GM12878 (cell line): ENCODE measurements around the gene CTPS1.

Experiments
- EGR1 ChIP-seq, 2 experiments: IDR thresholded peaks; 1 replicate in 1 of 2; 2 replicates in 1 of 2; pipeline ENCODE4 v1.6.1; 2011 to 2012; ENCODE audit warnings: low read depth in 2 of 2, low read length in 2 of 2, borderline replicate concordance in 1 of 2, mild to moderate bottlenecking in 1 of 2, moderate library complexity in 1 of 2
- EP300 ChIP-seq, 2 experiments: fragments of 150-350 bp in 1 of 2; IDR thresholded peaks; 2 replicates each; pipeline ENCODE4 v1.6.1; 2011 to 2012; ENCODE audit warnings: low read depth in 2 of 2, low read length in 2 of 2, borderline replicate concordance in 1 of 2, improper control_type of control experiment in 1 of 2, inconsistent platforms in 1 of 2; ENCODE audit not compliant: control insufficient read depth in 1 of 2
- NFYA ChIP-seq: IDR thresholded peaks from 2 replicates; pipeline ENCODE4 v1.6.1; 2011; ENCODE audit warnings: low read depth, mild to moderate bottlenecking, low read length, improper control_type of control experiment, borderline replicate concordance
- POLR2AphosphoS5 ChIP-seq: IDR thresholded peaks from 2 replicates; pipeline ENCODE4 v1.6.1; 2011; ENCODE audit warnings: mild to moderate bottlenecking, low read length, inconsistent platforms
- RBBP5 ChIP-seq: fragments of 200-600 bp; sonication (generic); conservative IDR thresholded peaks from 2 replicates; pipeline ENCODE4 v1.6.1; 2016
- STAT3 ChIP-seq: IDR thresholded peaks from 2 replicates; pipeline ENCODE4 v1.6.1; 2011; ENCODE audit warnings: low read depth, low read length, improper control_type of control experiment
- TBL1XR1 ChIP-seq: IDR thresholded peaks from 2 replicates; pipeline ENCODE4 v1.6.1; 2012; ENCODE audit warnings: low read depth, low read length, improper control_type of control experiment
- TF ChIP-seq, protein P1 (sequence below), 3 experiments: IDR thresholded peaks in 2 of 3; conservative IDR thresholded peaks in 1 of 3; 2 replicates each; pipeline ENCODE4 v1.5.1; 2011; ENCODE audit warnings: low read depth in 3 of 3, low read length in 3 of 3, mild to moderate bottlenecking in 3 of 3, control low read depth in 2 of 3, moderate library complexity in 2 of 3, inconsistent platforms in 1 of 3, mixed read lengths in 1 of 3; ENCODE audit not compliant: control insufficient read depth in 2 of 3, insufficient read depth in 1 of 3; ENCODE audit errors: extremely low read depth in 1 of 3

DNA sequence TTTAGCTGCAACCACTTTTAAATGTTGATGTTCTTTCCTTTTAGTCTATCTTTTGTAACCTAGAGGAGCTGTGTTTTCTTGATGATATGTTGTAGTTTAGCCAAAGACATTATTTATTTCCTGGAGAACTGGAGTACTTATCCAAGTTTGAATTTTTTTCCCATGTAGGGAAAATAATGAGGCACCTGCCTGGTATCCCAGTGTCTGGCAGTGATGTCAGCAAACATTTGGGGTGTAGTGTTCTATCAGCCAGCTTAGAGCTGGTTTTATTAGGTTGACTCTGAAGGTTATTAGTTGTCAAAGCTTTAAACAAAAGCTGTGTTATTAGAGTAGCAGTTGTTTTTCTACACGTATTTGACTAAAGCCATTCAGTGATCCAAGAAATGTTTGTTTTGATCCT is 3.2 kb downstream of the CTPS1 start:
- no peak for TF ChIP-seq TBL1XR1
- TF ChIP-seq RBBP5: no peak
- no peak for TF ChIP-seq EP300 (IDR thresholded peaks at IDR 0.05; ENCODE audit: borderline replicate concordance in 1 of 2, control insufficient read depth in 1 of 2, low read depth in 2 of 2, low read length in 2 of 2)
- TF ChIP-seq NFYA: no peak
- TF ChIP-seq STAT3: no peak
- TF ChIP-seq, protein P1, sequence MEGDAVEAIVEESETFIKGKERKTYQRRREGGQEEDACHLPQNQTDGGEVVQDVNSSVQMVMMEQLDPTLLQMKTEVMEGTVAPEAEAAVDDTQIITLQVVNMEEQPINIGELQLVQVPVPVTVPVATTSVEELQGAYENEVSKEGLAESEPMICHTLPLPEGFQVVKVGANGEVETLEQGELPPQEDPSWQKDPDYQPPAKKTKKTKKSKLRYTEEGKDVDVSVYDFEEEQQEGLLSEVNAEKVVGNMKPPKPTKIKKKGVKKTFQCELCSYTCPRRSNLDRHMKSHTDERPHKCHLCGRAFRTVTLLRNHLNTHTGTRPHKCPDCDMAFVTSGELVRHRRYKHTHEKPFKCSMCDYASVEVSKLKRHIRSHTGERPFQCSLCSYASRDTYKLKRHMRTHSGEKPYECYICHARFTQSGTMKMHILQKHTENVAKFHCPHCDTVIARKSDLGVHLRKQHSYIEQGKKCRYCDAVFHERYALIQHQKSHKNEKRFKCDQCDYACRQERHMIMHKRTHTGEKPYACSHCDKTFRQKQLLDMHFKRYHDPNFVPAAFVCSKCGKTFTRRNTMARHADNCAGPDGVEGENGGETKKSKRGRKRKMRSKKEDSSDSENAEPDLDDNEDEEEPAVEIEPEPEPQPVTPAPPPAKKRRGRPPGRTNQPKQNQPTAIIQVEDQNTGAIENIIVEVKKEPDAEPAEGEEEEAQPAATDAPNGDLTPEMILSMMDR (IDR thresholded peaks at IDR 0.05 in 2 of 3, conservative IDR thresholded peaks at IDR 0.05 in 1 of 3; ENCODE audit: control insufficient read depth in 2 of 3, extremely low read depth in 1 of 3, insufficient read depth in 1 of 3, low read depth in 3 of 3, low read length in 3 of 3): no peak
- no peak for TF ChIP-seq EGR1 (IDR thresholded peaks at IDR 0.05; ENCODE audit: borderline replicate concordance in 1 of 2, low read depth in 2 of 2, low read length in 2 of 2)
- TF ChIP-seq POLR2AphosphoS5: no peak
